Activated CD4-positive, alpha-beta T cell treated with anti-CD3 and anti-CD28 coated beads for 1 hour (primary cell): Measurements from ENCODE around the gene GPR39.
"Not testable (repeated sequence)": the region's sequence is repeated elsewhere in the genome, so short reads cannot be mapped to it uniquely, and the experiment has no call there.

Experiments
- DNase-seq: peaks from one replicate; pipeline ENCODE4 v3.0.0-alpha.2; 2020

Gene GPR39

GRCh38 chr2:132515010-132515409, 98.4 kb downstream of the GPR39 start:
- DNase-seq: no peak

GRCh38 chr2:132517386-132517785, 100.8 kb downstream of the GPR39 start:
- DNase-seq: no peak

DNA sequence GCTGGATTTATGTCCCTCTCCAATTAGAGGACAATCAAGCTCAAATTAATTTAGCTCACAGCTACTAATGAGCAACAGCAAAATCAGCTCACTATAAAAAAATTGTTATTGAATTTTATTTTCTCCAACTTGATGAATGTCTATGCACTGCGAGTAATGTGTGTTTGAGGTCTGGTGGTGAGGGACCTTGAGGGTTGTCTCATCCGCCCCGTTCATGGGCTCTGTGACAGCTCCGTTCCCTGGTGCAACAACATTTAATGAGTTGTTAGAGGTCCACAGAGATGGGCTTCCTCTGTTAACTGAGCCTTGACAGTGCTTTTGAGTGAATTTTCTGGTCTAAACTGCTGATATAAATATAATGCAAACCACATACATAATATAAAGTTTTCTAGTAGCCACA, 101.7 kb downstream of the GPR39 start:
- no peak for DNase-seq

DNA sequence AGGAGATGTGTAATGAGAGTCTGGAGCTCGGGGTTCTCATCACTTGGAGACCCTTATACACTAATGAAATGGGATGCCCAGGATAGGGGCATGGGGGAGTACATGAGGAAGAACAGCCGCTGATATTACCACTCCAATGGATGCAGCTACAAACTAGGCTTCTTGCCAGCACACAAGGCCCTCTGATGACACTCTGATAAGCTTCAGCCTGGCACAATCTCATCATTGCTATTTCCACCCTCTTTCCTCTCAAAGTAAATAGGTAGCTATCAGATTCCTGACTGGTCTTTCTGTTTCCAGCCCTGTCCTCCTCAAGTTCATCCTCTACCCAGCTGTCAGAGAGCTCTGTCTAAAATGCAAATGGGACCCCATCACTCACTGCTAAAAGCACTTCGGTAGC, 103.0 kb downstream of the GPR39 start:
- DNase-seq: no peak

DNA sequence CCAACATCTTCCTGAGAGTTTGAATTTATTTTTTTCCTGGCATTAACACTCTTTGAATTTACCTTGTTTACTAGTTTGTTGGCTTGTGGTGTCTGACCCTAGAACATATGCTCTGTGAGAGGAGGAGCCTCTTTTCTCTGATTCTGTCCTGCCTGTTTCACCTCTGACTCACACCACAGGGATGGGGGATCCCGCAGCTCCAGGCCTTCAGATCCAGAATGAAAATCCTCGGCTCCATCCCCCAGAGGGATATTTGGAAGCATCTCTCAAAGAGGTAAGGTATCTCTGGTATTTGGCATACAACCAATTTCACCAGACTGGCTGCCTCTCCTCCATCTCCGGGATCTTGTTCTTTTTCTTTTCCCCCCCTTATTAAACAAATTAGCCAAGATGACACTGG, 104.7 kb downstream of the GPR39 start:
- no peak for DNase-seq

GRCh38 chr2:132522901-132523300, 106.3 kb downstream of the GPR39 start:
- DNase-seq: no peak

DNA sequence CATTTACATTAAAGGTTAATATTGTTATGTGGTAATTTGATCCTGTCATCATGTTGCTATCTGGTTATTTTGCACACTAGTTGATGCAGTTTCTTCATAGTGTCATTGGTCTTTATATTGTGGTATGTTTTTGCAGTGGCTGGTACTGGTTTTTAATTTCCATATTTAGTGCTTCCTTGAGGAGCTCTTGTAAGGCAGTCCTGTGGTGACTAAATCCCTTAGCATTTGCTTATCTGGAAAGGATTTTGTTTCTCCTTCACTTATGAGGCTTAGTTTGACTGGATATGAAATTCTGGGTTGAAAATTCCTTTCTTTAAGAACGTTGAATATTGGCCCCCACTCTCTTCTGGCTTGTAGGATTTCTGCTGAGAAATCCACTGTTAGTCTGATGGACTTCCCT, 120.5 kb downstream of the GPR39 start:
- not testable (repeated sequence) for DNase-seq

DNA sequence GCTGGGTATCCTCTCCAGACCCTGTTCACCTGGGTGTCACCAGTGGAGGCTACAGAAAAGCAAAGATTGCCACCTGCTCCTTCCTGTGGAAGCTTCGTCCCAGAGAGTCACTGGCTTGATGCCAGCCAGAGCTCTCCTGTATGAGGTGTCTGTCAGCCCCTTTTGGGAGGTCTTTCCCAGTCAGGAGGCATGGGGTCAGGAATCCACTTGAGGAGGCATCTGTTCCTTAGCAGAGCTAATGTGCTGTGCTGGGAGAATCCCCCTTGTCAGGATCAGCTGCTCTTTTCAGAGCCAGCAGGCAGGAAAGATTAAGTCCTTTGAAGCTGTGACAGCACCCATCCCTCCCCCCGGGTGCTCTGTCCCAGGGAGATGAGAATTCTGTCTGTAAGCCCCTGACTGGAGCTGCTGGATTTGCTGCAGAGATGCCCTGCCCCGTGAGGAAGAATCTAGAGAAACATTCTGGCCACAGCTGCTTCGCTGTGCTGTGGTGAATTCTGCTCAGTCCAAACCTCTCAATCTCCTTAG, 121.8 kb downstream of the GPR39 start:
- DNase-seq: no peak

DNA sequence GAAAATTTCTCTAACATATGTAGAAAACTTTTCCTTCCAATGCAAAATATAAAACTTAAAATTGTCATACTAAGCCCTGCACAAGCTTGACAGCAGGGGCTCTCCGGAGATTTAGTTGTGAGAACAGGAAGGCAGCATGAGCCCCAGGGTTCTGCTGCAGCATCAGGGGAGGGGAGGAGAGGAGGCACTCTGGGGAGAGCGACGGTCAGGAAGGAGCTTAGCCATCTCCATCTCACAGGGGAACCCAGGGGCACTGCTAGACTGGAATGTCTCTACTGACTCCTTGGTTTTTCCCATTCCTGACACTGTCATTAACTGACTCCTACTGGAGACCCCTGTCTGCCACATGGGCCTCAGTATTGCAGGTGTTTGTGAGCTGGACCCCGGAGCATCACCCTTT, 123.6 kb downstream of the GPR39 start:
- no peak for DNase-seq

GRCh38 chr2:132542953-132543569, 126.5 kb downstream of the GPR39 start:
- DNase-seq: no peak

DNA sequence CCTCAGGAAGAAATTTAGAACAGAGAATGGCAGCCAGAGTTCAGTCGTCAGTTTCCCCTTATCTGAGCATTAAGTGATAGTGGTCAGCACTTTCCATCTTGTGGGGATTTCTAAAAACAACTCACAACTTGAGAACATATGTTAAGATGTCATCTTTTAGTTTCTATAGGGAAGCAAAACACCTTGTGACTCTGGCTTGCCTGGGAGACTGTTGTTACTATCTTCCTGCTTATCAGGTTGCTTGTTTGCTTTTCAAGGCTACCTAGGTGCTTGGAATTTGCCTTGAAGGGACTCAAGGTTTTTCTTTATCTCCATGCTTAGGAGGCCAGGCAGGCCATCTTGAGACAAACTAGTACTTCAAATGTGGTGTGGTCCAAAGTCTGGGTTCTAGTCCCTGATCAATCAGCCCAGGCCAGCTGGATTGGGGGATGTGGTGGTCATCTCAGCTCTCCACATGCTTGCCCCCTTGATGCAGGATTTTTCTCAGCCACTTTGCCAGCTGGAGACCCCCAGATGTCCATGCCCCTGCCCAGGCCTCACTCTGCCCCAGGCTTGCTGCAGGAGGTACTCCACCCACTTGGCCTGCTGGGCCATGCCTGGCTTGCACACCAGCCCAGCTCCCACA, 127.5 kb downstream of the GPR39 start:
- no peak for DNase-seq

- DNase-seq: no peak
These were observed 130.6 kb downstream of the GPR39 start for GRCh38 chr2:132547090-132547687.

GRCh38 chr2:132549935-132550670, 133.5 kb downstream of the GPR39 start:
- DNase-seq: no peak

DNA sequence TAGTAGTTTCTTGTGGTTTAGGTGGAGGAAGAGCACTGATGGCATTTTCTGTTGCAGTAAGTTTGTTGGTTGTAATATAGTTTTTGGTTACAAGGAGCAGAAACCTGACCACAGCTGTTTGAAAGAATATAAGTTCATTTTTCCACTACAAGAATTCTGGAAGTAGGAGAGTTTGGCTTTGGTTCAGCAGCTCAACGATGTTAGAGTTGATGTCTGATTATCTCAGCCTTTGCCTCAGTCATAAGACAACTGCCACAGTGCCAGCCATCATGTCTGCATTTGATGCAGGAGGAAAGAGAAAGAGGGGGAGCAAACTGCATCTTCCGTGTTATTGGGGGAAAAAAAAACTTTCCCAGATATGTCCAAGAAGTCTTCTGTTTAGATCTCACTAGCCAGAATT, 134.3 kb downstream of the GPR39 start:
- DNase-seq: no peak

DNA sequence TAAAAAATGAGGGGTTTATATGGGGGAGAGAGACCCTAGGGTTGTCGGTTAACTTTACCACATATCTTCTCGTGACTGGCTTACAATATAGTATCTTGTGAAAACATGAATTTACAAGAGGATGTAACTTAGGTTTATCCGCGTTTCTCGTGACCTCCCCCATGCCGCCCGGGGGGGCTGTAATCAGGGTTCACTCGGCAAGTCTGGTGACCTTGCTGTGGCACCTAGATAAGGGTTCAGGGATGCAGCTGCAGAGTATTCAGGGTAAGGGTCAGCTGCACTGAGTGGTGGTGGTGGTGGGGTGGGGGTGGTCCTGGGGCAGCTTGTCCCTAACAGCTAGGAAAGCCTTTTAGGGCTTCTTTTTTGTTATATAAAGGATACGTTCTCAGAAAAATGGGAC, 141.1 kb downstream of the GPR39 start:
- DNase-seq: no peak

DNA sequence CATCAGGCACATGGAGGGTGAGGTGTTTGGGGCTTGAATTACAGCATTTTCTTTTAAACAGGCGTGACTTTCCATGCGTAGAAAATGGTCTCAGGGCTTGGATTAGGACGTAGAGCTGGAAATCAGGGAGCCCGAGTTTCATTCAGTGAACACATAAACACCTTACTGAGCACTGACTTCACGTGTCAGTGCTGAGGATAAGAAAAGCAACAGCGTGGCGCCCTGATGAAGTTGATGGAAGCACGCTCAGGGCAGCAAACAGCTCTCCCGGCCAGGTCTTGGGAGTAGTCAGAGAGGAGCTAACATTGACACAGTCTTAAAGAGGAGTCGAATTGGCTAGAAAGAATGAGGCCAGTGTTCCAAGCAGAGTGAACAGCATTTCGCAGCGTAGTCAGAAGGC, 142.7 kb downstream of the GPR39 start:
- no peak for DNase-seq

DNA sequence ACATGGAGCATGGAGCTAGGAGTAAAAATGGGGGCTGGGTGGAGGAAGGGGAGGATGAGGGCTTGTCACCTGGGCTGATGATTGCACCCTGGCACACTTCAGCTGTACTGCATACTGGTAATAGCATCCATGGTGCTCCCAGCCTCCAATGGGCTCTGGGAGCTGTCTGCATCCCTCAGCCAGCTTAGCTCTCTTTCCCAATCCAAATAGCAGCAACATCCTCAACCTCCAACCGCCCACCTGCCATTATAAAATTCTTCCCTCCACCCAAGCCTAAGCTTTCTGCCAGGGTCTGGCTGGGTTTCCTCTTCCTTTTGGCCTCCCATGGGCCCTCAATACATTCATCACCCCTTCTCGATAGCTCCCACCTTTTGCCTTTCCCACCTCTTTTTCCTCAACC, 143.3 kb downstream of the GPR39 start:
- no peak for DNase-seq

- DNase-seq: no peak
These were observed 144.0 kb downstream of the GPR39 start for GRCh38 chr2:132560562-132560961.

DNA sequence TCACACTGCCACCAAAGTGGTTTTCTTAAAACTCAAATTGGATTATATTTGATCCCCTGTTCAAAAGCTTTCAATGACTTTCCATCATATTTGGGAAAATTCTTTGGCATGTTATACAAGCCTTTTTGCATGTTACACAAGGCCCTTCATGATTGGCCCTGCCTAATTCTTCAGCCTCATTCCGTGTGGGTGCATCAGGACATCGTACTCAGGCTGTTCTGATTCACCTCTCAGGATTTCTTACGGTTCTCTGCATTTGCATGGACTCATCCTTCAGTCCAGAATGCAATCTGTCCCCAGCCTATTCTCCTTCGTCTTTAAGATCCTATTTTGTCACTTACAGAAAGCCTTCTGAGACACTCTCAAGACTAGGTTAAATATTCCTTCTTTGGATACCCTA, 145.6 kb downstream of the GPR39 start:
- no peak for DNase-seq

DNA sequence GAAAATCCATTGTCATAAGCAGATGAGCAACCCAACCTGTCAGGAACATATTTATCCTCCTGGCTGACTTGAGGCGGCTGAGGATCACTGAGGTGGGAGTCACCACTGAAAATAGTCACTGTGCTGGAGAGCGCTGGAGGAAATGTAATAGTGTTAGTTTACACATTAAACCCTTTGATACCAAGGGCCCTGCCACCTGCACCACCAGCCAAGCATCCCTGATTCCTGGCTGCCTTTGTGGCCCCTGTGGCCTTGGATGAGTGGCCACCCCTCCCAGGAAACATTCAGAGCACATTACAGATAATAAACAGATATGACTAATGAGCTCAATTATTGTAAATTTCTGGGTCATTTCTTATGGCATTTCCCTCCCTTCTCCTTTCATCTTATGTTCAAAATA, 147.5 kb downstream of the GPR39 start:
- no peak for DNase-seq

GRCh38 chr2:132566379-132566778, 149.8 kb downstream of the GPR39 start:
- no peak for DNase-seq

- no peak for DNase-seq
These were observed 151.1 kb downstream of the GPR39 start for GRCh38 chr2:132567682-132568081.

DNA sequence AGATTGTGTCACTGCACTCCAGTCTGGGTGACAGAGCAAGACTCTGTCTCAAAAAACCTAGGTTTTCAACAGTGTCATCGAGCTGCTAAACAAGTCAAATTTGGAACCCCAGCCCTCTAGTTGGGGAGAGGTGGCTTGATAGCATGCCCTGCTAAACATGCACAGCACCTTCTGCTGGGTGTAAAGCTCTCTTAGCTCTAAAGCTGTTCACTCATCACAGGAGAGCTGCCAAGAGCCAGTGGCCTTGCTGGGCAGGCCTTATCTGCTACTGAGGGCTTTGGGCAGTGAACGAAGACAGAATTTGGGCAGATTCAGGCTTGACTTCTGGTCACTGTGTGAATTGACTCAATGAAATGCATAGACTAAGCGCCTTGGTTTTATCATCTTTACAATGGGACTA, 152.1 kb downstream of the GPR39 start:
- DNase-seq: no peak
